Activated T-cell treated with anti-CD3 and anti-CD28 coated beads for 24 hours (primary cell): ENCODE measurements around the gene EFNA5.
A peak's percentile ranks its signal among the peaks of the same experiment; 100 is the strongest.

Experiments used
- DNase-seq: peaks from one replicate; pipeline ENCODE4 v3.0.0-alpha.2; 2020; ENCODE audit warnings: low read depth

Gene EFNA5

DNA sequence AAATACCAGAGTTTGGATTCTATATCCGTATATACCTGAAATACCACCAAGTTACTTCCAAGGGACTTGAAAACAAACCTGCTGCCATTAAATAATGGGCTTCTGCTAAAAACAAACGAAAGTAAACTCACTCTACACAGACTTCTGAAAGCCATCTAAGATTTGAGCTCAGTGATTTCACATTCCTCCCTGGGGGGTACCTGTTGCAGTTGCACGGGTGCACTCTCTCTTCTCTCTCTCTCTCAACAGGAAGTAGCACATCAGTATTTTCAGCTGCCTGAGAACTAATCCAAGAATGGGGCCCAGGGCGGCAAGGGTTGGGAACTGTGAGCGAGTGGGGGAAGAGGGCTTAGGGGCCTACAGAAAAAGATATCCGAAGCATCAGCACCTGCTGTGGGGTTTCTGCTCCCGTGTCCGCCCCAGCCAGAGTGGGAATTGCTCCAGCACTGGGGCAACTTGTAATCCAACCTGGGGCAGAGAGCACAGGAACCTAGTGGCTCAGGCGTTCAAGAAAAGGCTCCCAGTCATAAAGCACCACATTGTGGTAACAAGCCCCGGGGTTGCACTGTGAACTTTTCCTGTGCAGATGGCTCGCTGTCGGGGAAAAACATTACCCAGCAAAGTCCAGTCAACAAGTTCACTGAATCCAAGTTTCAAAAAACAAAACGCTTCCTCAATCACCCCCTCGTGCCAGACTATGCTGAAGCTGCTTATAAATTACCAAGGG, 99.8 kb downstream of the EFNA5 start:
- DNase-seq: peak; percentile 5

DNA sequence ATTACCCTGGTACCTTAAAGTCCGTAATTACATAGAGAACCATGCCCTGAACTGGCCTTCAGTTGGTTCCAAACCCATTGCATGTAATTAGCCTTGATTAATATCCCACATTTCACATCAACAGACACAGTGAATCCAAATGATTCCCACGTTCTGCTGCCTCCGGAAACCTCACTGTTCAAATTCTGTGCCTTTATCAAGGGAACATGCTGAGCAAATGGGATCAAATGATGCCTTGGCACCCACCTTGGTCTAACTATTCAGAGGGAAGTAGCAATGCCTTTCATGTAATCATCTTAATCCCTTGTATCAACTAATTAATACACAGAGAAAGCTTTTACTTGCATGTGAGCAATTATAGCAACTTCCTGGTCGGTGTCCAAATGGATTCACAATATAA, 100.6 kb downstream of the EFNA5 start:
- no peak for DNase-seq

- no peak for DNase-seq
Measured at GRCh38 chr5:107567901-107568671, 102.7 kb downstream of the EFNA5 start.

- DNase-seq: no peak
Measured at GRCh38 chr5:107566986-107567385, 103.8 kb downstream of the EFNA5 start.

- no peak for DNase-seq
Measured at GRCh38 chr5:107565791-107566767, 104.7 kb downstream of the EFNA5 start.

DNA sequence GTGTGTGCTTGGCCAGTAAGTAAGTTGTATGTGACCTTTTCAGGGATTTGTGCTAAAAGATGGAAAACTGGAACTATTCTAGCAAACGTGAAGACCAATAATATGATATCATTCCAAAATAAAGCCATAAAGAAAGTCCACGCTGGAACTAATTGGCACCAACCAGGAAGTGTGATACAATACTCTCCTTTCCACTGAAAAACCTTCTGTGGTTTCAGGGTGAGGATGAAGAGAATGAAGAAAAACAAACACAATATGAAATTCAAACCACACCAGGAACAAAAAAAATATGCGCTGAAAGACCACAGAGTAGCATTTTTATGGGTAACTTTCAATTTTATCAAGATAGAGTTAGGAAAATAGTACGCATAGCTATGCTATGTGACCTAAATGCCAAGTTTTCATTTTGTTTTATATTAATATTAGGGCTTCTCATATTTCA, 105.8 kb downstream of the EFNA5 start:
- no peak for DNase-seq

- no peak for DNase-seq
Measured at GRCh38 chr5:107563959-107564544, 106.7 kb downstream of the EFNA5 start.

DNA sequence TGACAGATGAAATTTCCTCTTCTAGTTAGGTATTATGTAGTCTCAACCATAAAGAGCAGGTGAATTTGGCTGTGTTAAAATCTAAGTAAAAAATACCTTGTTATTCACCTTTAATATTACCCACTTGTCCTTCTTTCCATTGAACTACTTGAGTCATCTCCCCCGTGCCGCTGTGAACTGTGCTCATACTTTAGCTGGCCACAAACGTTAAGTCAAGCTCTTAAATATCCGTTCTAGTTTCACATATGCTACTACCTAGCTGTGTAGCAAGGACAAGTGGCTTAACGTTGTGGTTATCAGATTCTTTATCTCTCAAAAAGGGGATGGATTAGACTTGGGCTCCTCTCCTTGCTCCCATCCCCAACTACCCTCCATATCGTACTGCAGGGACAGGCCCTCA, 110.4 kb downstream of the EFNA5 start:
- DNase-seq: no peak

DNA sequence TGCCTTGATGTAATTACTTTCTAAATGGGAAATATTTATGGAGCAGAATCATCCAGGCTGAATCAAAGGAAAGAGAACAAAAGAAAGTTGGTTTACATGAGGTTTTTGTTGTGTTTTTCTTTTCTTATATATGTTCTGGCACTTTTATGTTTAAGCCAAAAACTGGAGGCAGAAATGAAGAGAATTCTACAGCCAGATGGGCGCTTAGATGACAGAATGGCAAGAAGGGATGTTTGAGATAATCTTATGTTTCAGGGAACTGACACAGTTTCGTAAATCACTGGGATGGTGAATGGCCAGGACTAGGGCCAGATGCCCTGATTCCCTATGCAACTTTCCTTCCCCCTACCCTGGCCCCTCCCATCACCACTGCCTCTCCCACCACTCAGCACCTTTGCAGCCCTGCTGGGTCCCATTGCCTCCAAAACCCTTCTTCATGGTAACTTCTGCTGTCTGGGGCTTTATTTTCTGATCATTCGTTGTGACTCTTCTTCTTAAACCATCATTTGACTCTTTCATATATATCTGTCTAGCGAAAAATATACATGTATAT, 111.8 kb downstream of the EFNA5 start:
- DNase-seq: no peak

GRCh38 chr5:107557051-107557658, 113.6 kb downstream of the EFNA5 start:
- no peak for DNase-seq

DNA sequence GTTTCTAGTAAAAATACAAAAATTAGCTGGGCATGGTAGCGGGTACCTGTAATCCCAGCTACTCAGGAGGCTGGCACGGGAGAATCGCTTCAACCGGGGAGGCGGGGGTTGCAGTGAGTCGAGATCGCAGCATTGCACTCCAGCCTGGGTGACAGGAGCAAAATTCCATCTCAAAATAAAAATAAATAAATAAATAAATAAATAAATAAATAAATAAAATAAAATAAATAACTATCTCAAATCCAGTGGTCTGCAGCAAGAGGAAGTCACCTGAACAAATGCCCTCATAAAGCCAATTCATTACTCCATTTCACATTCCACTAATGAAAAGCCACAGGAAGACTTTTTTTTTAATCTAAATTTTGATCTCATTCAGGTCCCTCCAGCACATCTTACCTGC, 114.2 kb downstream of the EFNA5 start:
- no peak for DNase-seq

DNA sequence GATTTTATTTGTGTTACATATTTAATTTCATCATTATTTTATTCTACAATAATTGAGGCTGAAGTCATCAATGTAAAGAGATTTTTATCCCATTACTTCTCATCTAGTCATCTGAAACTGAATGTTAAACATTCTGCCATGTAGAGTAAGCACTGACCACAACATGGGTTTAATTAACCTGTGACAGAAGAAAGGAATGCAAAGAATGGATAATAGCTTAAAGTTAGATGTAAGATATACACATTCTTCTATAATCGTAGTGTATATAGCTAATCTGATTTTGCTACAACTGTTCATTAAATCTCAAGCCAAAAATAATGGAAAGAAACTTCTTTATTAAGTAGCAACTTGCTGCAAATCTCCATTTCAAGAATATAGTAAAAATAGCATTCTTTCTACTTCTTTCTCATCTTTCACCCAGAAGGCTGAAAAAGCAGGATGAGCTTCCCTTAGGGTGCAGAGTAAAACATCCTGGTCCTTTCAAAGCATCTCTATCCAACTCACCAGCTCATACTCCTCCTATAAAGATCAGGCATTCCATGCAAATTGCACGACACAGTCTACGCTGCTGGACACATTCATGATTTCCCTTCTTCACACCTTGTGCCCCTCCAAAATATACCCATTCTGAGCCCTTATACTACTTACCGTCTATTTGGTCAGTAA, 115.2 kb downstream of the EFNA5 start:
- no peak for DNase-seq

DNA sequence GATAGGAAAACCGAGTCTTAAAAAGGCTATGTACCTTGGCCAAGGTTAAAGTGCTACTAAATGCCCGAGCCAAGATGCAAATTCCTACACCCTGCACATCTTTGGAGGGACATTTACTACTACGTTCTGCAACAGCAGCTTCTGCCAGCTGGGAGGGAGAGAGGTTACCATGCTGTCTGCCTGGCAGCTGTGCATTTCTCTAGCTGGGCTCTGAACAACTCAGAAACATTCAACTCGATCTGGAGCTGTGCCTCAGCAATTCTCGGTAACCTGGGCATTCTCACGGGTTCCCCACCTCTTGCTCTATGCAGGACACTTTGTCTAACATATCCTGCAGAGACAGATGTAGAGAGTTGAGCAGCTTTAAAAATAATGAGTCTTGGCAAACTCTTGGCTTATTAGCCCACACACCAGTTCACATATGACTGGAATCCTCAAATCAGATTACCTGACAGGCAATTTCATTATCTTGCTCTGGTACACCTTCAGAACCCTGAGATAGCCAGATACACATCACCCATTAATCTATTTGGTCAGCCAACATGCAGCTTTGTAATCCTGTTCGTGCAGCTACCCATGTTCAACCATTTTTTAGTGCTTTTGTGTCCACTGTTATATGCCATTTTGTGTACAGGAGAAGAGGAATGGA, 115.8 kb downstream of the EFNA5 start:
- DNase-seq: no peak

DNA sequence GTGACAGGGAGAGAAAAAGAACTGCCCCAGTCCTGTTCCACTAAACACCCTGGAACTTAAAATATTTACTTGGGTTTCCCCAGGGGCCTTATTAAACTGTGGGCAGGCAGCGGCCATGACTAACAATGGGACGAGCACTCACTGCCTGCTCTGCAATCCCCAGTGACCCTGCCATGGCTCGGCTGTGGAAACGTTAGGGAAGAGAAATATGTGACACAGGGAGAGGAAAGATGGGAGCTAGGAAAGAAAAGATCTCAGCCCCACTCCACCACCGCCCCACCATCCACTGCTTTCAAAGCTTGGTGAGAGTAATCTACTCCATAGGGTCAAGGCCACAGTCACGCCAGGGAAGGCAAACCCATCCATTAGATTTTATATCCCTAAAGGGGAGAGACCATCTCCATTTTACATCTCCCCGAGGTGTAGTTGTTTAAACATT, 117.6 kb downstream of the EFNA5 start:
- DNase-seq: no peak

DNA sequence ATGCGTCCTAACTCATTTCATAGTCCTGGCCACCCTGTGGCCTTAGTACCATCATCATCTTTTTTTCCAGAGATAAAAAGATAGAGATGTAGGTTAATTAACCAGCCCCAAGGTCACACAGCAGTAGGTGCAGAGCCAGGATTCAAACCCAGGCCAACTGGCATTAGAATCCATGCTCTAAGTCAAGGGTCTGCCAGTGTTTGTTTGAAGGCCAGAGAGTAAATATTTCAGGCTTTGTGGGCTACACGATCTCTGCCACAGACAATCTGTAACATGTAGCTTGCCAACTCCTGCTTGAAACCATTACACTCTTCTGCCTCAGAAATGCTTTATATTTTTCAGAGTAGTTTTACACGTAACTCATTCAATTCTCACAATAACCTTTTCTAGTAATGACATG, 119.6 kb downstream of the EFNA5 start:
- DNase-seq: no peak

- DNase-seq: no peak
Measured at GRCh38 chr5:107549567-107549966, 121.2 kb downstream of the EFNA5 start.

DNA sequence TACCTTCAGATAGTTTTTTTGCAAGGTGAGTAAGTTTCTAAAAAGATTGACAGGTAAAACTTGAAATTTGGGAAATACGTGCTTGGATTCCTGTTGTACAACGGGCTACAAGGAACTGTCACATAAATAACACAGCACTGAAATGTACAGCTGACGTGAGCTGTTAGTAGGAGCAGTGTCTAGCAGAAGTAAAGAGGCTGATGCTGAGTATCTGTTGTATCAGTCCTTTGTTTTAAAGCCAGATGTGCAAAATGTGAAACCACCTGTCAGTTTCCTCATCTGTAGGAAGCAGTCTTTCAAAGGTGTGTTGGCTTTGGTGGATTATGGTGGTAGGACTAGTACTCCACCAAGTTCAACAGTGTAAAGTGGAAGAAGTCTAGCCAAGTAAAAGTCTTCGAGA, 122.3 kb downstream of the EFNA5 start:
- DNase-seq: no peak

DNA sequence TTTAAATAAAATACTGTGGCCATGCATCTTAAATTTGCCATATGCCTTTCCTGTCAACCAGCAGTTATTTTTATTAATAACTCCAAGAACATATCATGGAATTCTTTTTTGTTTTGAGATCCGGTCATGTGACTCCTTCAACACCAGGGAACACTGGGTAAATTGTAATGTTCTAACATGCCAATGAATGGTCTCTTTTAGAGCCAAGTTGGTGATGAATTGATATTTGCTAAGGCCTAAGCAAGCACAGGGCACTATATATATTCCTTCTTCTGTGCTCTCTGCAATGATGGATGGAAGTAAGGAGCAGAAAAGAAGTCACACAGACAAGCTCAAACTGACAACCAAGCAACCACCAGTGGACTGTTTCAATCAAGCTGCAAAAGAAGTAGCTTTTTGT, 124.0 kb downstream of the EFNA5 start:
- DNase-seq: no peak

DNA sequence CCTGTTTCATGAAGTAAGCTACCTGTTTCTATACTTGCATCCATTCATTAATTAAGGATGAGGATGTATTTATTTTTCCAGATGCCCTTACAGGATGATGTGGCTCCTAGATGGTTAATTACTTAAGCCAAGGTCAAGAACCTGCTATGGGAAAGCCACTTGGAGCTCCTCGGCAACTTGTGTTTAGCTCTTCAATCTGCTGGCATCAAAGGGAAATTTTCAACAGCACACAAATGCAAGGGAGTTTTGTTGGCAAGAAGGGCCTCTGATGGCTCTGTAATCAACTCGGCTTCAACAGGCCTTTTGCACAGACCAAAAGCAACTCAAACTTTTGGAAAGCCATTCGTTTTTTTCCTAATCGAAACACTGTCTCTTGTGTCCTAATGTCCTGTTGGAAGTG, 125.3 kb downstream of the EFNA5 start:
- no peak for DNase-seq

DNA sequence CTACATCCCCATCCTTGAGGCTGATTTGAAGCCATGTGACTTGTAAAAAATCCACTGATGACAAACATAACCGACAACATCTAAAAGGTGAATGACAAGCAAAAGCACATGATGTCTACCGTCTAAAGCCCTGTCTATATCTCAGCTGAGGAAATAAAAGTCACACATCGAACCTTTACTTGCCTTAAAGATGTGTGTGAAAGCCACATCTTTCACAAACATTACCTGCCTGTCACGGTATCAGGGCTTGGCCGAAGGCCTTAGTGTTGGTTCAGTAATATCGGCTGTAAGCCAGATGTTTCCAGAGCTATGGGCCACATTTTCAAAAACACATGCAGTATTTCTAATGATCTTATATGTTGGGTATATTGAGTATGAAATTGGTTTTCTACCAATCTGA, 125.8 kb downstream of the EFNA5 start:
- DNase-seq: no peak
